HG03342 (cell line): ENCODE measurements around the gene AKT1.
"Not testable (repeated sequence)": the region's sequence is repeated elsewhere in the genome, so short reads cannot be mapped to it uniquely, and the experiment has no call there.

Source experiments
- ATAC-seq: cut with Tn5 transposase; IDR thresholded peaks from one replicate; pipeline ENCODE4 v1.9.1; 2021; ENCODE audit warnings: mild to moderate bottlenecking, moderate library complexity; ENCODE audit not compliant: unreplicated experiment

The AKT1 gene

GRCh38 chr14:104794993-104795780 lies at the start of gene AKT1:
Gene AKT1, minus strand, starts transcription at chr14:104795748. Its CDS starts 3,105 bp downstream, at chr14:104792643.
- ATAC-seq, result no peak

DNA sequence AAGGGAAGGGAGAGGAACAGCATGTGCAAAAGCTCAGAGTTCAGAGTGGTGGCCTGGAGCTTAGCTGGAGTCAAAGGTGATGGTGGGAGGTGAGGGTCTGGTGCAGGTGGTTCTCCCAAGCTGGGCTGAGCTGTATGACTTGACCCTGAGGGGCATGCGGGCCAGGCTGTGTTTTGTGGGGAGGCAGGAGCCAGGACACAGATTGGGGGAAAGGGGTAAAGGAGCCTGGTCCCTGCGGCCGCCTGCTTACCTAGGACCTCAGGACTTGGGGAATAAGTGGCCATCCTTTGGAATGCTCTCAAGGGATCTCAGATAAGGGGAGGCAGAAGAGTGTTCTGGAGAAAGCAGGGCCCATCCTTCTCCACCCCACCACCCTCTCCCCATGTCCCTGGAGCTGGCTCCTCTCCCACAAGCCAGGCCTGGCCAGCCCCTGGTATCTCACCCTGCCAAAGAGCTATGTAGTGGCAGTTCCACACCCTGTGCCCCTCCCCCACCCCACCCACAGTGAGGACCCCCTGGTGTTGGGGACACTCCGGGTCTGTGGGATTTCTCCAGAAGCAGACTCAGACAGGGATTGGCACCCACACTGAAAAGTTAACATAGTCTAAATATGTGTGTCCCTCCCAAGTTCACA lies 49.6 kb upstream of the AKT1 start:
- no peak for ATAC-seq

GRCh38 chr14:104844306-104845032 lies 48.9 kb upstream of the AKT1 start:
- ATAC-seq, result no peak

- ATAC-seq, result no peak
Measured at GRCh38 chr14:104843442-104844305, 48.1 kb upstream of the AKT1 start.

GRCh38 chr14:104843006-104843405 lies 47.5 kb upstream of the AKT1 start:
- ATAC-seq, result no peak

DNA sequence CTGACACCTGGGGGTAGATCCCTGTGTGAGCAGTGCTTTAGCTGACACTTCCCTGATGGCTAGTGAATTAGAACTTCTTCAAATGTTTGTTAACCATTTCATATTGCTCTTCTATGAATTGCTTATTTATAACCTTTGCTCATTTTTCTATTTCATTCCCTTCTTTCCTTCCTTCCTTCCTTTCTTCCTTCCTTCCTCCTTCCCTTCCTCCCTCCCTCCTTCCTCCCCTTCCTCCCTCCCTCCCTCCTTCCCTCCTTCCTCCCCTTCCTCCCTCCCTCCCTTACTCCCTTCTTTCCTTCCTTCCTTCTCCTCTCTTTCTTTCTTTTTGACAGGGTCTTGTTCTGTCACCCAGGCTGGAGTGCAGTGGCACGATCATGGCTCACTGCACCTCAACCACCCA lies 46.2 kb upstream of the AKT1 start:
- no peak for ATAC-seq

DNA sequence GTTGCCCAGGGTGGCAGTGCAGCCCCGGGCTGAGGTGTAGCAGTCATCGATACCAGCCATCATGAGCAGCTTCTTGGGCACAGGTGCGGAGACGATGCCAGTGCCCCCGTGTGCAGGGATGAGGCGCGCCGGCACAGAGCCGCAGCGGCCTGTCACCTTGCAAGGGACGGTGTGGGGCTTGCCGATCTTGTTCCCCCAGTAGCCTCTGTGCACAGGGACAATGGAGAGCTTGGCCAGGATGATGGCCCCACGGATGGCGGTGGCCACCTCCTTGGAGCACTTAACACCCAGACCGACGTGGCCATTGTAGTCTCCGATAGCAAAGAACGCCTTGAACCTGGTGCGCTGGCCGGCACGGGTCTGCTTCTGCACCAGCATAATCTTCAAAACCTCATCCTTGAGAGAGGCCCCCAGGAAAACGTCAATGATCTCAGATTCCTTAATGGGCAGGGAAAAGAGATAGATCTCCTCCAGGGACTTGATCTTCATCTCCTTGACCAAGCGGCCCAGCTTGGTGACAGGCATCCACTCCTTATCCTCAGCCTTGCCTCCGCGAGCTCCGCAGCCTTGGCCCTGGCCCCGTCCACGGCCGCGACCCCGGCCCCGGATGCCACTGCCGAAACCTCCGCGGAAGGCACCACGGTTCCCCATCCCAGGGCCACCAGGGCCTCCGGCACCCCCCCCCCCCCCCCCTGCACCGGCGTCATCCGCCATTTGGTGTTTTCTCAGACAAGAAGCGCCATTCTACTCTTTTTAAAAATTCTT lies 40.8 kb upstream of the AKT1 start:
- ATAC-seq, result not testable (repeated sequence)

- ATAC-seq, result no peak
Measured at GRCh38 chr14:104830781-104831180, 35.2 kb upstream of the AKT1 start.

- no peak for ATAC-seq
Measured at GRCh38 chr14:104827177-104828055, 31.9 kb upstream of the AKT1 start.

DNA sequence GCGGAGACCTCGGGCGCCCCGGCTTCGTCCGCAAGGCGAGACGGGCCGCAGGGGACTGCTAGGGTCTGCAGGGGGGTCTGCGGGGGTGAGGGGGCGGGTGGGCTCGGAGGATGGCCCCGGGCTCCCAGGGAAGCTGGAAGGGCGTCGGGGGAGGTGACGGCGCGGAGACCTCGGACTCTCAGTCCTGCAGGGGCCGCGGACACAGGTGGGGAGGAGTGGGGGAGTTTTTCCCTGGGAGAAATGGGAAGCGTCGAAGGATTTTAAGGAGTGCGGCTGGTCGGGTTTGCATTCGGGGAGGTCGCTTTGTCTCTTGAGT lies 31.3 kb upstream of the AKT1 start:
- ATAC-seq, result no peak

- peak; percentile 92 for ATAC-seq
Measured at GRCh38 chr14:104826189-104826860, 30.8 kb upstream of the AKT1 start.

DNA sequence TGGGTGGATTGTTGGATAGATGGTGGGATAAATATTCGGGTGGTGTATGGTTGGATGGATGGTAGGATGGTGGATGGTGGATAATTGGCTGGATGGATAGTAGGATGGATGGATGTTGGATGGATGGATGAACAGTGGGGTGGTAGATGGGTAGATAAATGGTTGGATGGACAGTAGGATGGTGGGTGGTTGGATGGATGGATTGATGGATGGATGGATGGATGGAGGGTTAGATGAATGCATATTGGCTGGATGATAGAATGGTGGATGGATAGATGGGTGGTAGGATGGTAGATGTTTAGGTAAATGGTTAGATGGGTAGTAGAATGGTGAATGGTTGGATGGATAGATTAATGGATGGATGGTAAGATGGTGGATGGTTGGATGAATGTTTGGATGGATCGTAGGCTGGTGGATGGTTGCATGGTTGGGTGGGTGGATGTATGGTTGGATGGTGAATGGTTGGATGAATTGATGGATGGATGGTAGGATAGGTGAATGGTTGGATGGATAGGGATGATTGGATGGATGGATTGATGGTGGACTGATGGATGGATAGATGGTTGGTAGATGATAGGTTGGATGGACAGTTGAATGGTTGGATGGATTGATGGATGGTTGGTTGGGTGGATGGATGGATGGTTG lies 28.9 kb upstream of the AKT1 start:
- ATAC-seq, result no peak

- no peak for ATAC-seq
Measured at GRCh38 chr14:104822821-104823615, 27.5 kb upstream of the AKT1 start.

DNA sequence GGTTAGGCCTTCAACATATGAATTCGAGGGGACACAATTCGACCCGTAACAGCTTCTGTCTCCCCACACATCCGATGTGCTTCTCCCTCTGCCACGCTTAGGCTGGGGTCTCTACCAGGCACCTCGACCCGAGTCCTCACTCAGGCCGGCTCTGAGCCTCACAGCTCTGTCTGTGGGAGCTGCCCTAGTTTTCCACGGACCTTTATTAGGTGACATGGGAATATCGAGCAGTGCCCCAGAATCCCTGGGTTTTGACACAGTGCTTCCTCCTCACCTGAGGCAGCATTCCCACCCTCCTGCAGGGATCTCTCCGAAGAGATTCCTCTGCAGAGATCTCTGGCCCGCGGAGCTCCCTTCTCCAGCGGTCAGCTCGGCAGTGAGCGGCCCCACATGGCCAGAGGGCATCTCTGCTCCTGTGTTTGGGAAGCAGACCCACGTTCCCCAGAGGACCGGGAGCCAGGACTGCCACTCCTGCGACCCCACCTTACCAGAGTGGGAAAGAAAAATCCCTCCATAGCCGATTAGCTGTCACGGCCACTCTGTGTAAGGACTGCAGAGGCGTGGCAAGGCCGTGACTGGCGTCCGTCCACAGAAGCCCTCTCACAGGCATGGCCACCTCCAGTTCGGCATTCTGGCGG lies 26.5 kb upstream of the AKT1 start:
- no peak for ATAC-seq

- no peak for ATAC-seq
Measured at GRCh38 chr14:104821229-104821945, 25.8 kb upstream of the AKT1 start.

DNA sequence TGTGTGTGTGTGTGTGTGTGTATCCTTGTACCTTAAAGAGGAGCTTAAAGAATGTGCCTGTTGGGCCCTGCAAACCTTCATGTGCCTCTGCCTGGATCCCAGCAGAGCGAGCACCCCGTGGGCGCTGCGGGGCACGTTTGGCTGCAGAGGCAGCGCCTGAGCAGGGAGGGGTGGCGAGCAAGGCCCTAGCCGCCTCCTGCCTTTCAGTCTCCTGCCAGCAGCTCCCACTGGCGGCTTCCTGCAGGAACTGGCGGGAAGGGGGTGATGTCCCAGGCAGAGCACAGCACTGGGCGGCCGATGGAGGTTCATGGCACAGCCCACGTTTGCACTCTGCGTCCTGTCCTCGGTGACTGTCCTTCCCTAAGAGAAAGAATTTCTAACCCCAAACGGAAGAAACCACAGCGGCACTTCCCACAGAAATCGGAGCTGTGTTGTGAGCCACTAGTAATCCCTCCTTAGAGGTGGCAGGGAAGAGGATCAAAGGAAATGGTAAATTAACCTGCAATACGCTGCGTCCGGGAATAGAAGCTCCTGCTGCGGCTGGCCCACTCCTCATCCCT lies 25.2 kb upstream of the AKT1 start:
- ATAC-seq, result no peak
